Mesendoderm (in vitro differentiated cells): ENCODE results near the gene KCTD6. TPM values are rescaled to one million over a fixed set of nuclear protein-coding genes. Genes with fewer than 3 reads are reported as not detected.
A peak's percentile ranks its signal among the peaks of the same experiment; 100 is the strongest.

ENCODE experiments used
- DNase-seq: peaks from one replicate; pipeline ENCODE4 v3.0.0; 2013
- H2AK5ac ChIP-seq: 2 replicates; pipeline ENCODE4 v1.6.1; 2013; ENCODE audit warnings: low read length, inconsistent platforms
- H2BK120ac ChIP-seq: 2 replicates; pipeline ENCODE4 v1.6.1; 2013; ENCODE audit warnings: low read depth, mild to moderate bottlenecking, low read length, moderate library complexity, mixed read lengths
- H2BK15ac ChIP-seq: replicated peaks from 2 replicates; pipeline ENCODE4 v1.6.1; 2013; ENCODE audit warnings: low read depth, mild to moderate bottlenecking, moderate library complexity
- H2BK5ac ChIP-seq: 2 replicates; pipeline ENCODE4 v1.6.1; 2013; ENCODE audit warnings: low read length, inconsistent platforms
- H3K18ac ChIP-seq: 2 replicates; pipeline ENCODE4 v1.6.1; 2013; ENCODE audit warnings: mild to moderate bottlenecking, low read length, mixed read lengths
- H3K23ac ChIP-seq: one replicate; pipeline ENCODE4 v1.6.1; 2013; ENCODE audit warnings: low read length
- H3K27ac ChIP-seq: 2 replicates; pipeline ENCODE4 v1.5.1; 2013; ENCODE audit warnings: low read depth, mild to moderate bottlenecking, inconsistent platforms, low read length, moderate library complexity
- H3K27me3 ChIP-seq: 2 replicates; pipeline ENCODE4 v1.6.1; 2013; ENCODE audit warnings: low read length, control low read depth, mild to moderate bottlenecking, inconsistent platforms; ENCODE audit not compliant: insufficient read depth, poor library complexity
- H3K36me3 ChIP-seq: 2 replicates; pipeline ENCODE4 v1.6.1; 2013; ENCODE audit warnings: low read length, inconsistent platforms; ENCODE audit not compliant: control insufficient read depth, insufficient read depth
- H3K4ac ChIP-seq: one replicate; pipeline ENCODE4 v1.6.1; 2013; ENCODE audit warnings: low read depth, mild to moderate bottlenecking, low read length, moderate library complexity
- H3K4me1 ChIP-seq: 2 replicates; pipeline ENCODE4 v1.6.1; 2013; ENCODE audit warnings: low read depth, low read length, inconsistent platforms; ENCODE audit not compliant: control insufficient read depth
- H3K4me2 ChIP-seq: 2 replicates; pipeline ENCODE4 v1.6.1; 2013; ENCODE audit warnings: low read length
- H3K4me3 ChIP-seq: 2 replicates; pipeline ENCODE4 v1.5.1; 2013; ENCODE audit warnings: mild to moderate bottlenecking, low read length
- H3K56ac ChIP-seq: one replicate; pipeline ENCODE4 v1.6.1; 2013; ENCODE audit warnings: low read length
- H3K79me1 ChIP-seq: 2 replicates; pipeline ENCODE4 v1.6.1; 2013; ENCODE audit warnings: low read length, inconsistent platforms
- H3K79me2 ChIP-seq: 2 replicates; pipeline ENCODE4 v1.6.1; 2013; ENCODE audit warnings: mild to moderate bottlenecking, low read length; ENCODE audit not compliant: control insufficient read depth, insufficient read depth
- H3K9ac ChIP-seq: 2 replicates; pipeline ENCODE4 v1.6.1; 2013; ENCODE audit warnings: low read length, inconsistent platforms
- H4K5ac ChIP-seq: one replicate; pipeline ENCODE4 v1.6.1; 2013; ENCODE audit warnings: low read length
- H4K8ac ChIP-seq: one replicate; pipeline ENCODE4 v1.6.1; 2013; ENCODE audit warnings: low read depth, mild to moderate bottlenecking, control low read depth, low read length, moderate library complexity
- WGBS: extraction: QIAGEN DNeasy Blood & Tissue Kit; methylation state at CpG from one replicate; pipeline ENCODE4 v1.1.7; 2013; ENCODE audit warnings: low lambda C conversion rate, missing lambda C conversion rate; ENCODE audit not compliant: insufficient coverage; ENCODE audit errors: extremely low coverage; 5-methylcytosine and 5-hydroxymethylcytosine counted together
- polyA plus RNA-seq, 2 experiments: library from polyadenylated mRNA; stranded (reverse); fragments of 200-250 nt; gene quantifications; one replicate each; pipeline ENCODE4 v1.2.3, GENCODE V29; 2013

The KCTD6 gene
- 44.2 TPM for polyA plus RNA-seq (2013, experiment 1 of 2)
- 42.6 TPM for polyA plus RNA-seq (2013, experiment 2 of 2)

DNA sequence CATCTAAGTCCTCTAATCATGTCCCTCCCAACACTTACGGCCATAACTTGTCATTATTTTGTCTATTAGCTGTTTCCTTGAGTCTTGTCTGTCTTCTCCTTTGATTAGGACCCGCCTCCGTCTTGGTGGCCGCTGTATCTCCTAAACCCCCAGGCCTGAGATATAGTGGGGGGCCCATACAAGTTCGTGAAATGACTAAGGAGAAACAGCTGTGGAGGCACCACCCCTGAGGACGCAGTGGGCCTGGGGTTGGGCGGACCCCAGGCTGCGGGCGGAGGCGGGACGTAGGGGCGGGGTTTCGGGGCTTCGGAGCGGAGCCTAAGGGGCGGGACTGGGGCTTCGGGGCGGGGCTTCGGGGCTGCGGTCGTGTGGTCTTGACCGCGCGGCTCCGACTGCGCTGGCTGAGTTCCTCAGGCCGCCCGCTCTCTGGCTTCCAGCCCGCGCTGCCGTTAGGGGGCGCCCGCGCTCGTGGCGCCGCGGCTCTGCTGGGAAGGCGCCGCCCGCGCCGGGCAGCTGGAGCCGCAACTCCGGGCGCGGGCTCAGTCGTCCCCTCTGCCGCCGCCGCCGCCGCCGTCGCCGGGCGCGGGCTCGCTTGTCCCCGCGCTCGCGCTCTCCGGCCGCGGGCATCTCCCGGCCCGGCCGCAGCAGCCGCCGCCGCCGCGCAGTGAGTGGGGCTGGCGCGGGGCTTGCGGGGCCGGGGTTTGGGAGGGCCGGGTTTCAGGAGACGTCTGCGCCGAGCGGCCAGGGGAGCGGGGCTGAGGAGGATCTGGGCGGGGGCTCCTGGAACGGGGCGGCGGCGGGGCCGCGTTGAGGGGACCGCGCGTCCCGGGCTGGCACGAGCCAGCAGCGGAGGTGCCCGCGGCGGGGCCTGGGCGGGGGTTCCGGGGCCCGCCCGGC, at the start of gene KCTD6:
Gene KCTD6 (plus strand): TSS at position 591 of the 897 bp plus-strand sequence. CDS start 6,660 bp downstream, outside the sequence.
- WGBS = no CpG with 5 or more reads among the region's 104 CpGs

DNA sequence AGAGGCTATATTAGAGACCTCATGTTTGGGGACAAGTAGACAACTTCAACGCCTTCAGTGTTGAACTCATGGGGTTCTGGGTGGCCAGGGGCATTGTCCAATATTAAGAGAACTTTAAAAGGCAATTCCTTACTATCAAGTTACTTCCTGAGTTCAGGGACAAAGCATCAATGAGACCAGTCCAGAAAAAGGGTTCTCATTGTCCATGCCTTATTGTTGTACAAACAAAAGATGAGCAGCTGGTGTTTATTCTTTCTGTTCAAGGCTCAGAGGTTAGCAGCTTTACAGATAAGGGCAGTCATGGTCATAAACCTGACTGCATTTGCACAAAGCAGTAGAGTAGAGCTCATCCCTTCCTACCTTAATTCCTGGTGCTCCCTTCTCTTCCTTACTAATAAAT, 39.7 kb upstream of the KCTD6 start:
- Histone ChIP-seq H2BK120ac (peak overlapping the region; percentile 88), H3K27me3 (no peaks in the 10 kb centered on the region), H3K4ac (no peak overlapping the region), H3K36me3 (no peaks in the 10 kb centered on the region), H3K4me1 (no peaks in the 10 kb centered on the region), H3K18ac (peak overlapping the region; percentile 80), H3K56ac (no peak overlapping the region), H2BK15ac (peak overlapping the region; percentile 99), H4K8ac (no peak overlapping the region), H4K5ac (no peak overlapping the region), H2AK5ac (no peak overlapping the region), H3K4me2 (no peak overlapping the region), H3K23ac (no peak overlapping the region), H3K9ac (no peak overlapping the region), H3K79me1 (no peaks in the 10 kb centered on the region), H3K4me3 (no peak overlapping the region), H3K79me2 (no peaks in the 10 kb centered on the region), H3K27ac (no peak overlapping the region), H2BK5ac (no peak overlapping the region)
- no peak for DNase-seq
- no CpG with 5 or more reads among the region's 1 CpG for WGBS

More for the DNA sequence above, at the start of gene KCTD6:
- Histone ChIP-seq H3K79me2 (peaks cover 41% of the 10 kb centered on the region), H2BK120ac (peak within 1 kb of the TSS; percentile 69), H3K9ac (peak within 1 kb of the TSS; percentile 91), H3K23ac (peak within 1 kb of the TSS; percentile 66), H3K36me3 (no peaks in the 10 kb centered on the region), H4K8ac (no peak within 1 kb of the TSS), H3K56ac (peak within 1 kb of the TSS; percentile 83), H2AK5ac (no peak within 1 kb of the TSS), H3K4ac (peak within 1 kb of the TSS; percentile 100), H3K79me1 (peaks cover 3% of the 10 kb centered on the region), H2BK5ac (peak within 1 kb of the TSS; percentile 37), H4K5ac (no peak within 1 kb of the TSS), H3K4me3 (peak within 1 kb of the TSS; percentile 67), H3K27ac (peak within 1 kb of the TSS; percentile 76), H3K4me2 (peak within 1 kb of the TSS; percentile 80), H2BK15ac (peak within 1 kb of the TSS; percentile 13), H3K27me3 (no peaks in the 10 kb centered on the region), H3K18ac (peak within 1 kb of the TSS; percentile 99), H3K4me1 (peaks cover 17% of the 10 kb centered on the region)
- peak; percentile 97 for DNase-seq

DNA sequence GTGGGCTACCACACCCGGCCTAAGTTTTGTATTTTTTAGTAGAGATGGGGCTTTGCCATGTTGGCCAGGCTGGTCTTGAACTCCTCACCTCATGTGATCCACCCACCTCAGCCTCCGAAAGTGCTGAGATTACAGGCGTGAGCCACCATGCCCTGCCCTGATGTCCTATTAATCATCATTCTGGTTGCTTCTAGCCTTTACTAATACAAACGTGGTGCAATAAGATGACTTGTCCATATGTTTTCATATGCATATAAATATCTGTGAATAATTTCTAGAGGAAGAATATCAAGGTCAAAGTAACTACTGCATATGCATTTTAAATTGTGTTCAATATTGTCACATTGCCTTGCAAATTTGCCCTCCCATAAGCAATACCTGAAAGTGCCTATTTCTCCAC, 32.7 kb upstream of the KCTD6 start:
- Histone ChIP-seq H3K36me3 (no peaks in the 10 kb centered on the region), H3K4me2 (no peak overlapping the region), H3K23ac (no peak overlapping the region), H2AK5ac (no peak overlapping the region), H3K4me3 (no peak overlapping the region), H2BK5ac (no peak overlapping the region), H3K79me2 (no peaks in the 10 kb centered on the region), H3K79me1 (no peaks in the 10 kb centered on the region), H3K4ac (peak overlapping the region; percentile 52), H3K56ac (no peak overlapping the region), H3K9ac (no peak overlapping the region), H3K27ac (no peak overlapping the region), H4K8ac (no peak overlapping the region), H3K4me1 (peaks cover 2% of the 10 kb centered on the region), H3K27me3 (no peaks in the 10 kb centered on the region), H2BK15ac (no peak overlapping the region), H2BK120ac (no peak overlapping the region), H3K18ac (no peak overlapping the region), H4K5ac (no peak overlapping the region)
- no peak for DNase-seq
- WGBS = no CpG with 5 or more reads among the region's 4 CpGs

DNA sequence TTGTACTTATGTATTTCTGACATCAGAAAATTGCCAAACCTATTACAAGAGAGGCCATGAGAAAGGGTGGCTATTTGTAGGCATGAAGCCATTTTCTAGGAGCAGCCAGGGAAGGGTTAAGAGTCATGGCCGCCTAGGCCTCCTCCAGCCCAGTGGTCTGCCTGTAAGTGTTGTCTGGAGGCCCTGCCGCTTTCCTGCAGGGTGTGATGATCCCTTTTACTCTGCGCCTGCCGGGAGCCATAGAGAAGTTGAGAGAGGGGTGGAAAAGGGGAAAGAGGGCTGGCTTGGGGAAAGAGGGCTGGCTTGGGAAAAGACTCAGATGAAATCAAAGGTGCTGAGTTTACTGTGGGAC, 29.1 kb upstream of the KCTD6 start:
- no peak overlapping the region for H4K8ac ChIP-seq
- WGBS = no CpG with 5 or more reads among the region's 4 CpGs

DNA sequence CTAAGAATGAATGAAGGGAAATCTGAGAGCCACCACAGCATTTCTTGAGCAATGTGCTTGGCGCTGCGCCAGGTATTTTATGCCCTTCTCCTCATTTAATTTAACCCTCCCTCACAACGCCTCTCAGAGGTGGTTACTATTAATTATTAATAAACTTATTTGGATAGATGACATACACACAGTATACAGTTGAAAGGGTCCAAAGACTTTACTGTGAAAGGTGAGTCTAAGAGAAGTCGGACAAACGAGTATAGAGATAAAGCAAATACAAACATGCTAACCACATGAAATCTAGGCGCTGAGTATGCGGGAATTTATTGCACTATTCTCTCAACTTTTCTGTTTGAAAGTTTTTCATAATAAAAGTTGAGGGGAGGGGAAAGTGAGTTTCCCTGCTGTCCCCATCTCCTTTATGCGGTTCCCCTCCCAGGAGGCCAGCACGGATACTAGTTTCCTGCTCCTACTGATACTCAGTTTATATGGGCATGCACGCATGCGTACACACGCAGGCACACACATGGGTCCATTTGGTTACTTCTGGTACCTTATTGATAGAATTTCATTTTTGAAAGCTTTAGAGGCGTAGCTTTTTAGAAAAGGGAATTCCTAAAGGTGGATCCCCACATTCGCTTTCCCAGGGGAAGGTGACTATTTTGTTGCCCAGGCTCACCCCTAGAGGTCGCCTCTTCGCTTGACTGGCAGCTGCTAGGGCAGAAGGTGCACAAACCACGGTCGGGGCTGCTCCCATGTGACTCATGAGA, 28.5 kb upstream of the KCTD6 start:
- H2BK120ac ChIP-seq = no peak overlapping the region
- no peak overlapping the region for H4K5ac ChIP-seq
- H3K4me3 ChIP-seq = no peak overlapping the region
- H3K23ac ChIP-seq = no peak overlapping the region
- H3K79me1 ChIP-seq = no peaks in the 10 kb centered on the region
- peak overlapping the region; percentile 9 for H3K18ac ChIP-seq
- H3K27ac ChIP-seq = peak overlapping the region; percentile 39
- H2BK5ac ChIP-seq = peak overlapping the region; percentile 65
- H2BK15ac ChIP-seq = no peak overlapping the region
- H3K4me1 ChIP-seq = peaks cover 2% of the 10 kb centered on the region
- H3K4ac ChIP-seq = peak overlapping the region; percentile 2
- WGBS = no CpG with 5 or more reads among the region's 18 CpGs
- H3K9ac ChIP-seq = peak overlapping the region; percentile 29
- H3K36me3 ChIP-seq = no peaks in the 10 kb centered on the region
- H3K56ac ChIP-seq = peak overlapping the region; percentile 77
- no peak overlapping the region for H4K8ac ChIP-seq
- H3K4me2 ChIP-seq = no peak overlapping the region
- no peak overlapping the region for H2AK5ac ChIP-seq
- DNase-seq = peak; percentile 86
- H3K79me2 ChIP-seq = no peaks in the 10 kb centered on the region
- H3K27me3 ChIP-seq = no peaks in the 10 kb centered on the region

More for the DNA sequence above, 29.1 kb upstream of the KCTD6 start:
- Histone ChIP-seq H3K4me3 (no peak overlapping the region), H3K9ac (peak overlapping the region; percentile 29), H2AK5ac (no peak overlapping the region), H3K56ac (peak overlapping the region; percentile 77), H3K27me3 (no peaks in the 10 kb centered on the region), H3K23ac (no peak overlapping the region), H3K27ac (peak overlapping the region; percentile 39), H4K5ac (no peak overlapping the region), H3K79me1 (no peaks in the 10 kb centered on the region), H2BK120ac (no peak overlapping the region), H2BK5ac (peak overlapping the region; percentile 65), H3K79me2 (no peaks in the 10 kb centered on the region), H2BK15ac (no peak overlapping the region), H3K18ac (peak overlapping the region; percentile 5), H3K4me1 (peaks cover 2% of the 10 kb centered on the region), H3K4me2 (no peak overlapping the region), H3K4ac (peak overlapping the region; percentile 2), H3K36me3 (no peaks in the 10 kb centered on the region)
- peak; percentile 80 for DNase-seq
